Frontal cortex (tissue), 4 donors: ENCODE results near the gene EGFR. TPM values are rescaled to one million over a fixed set of nuclear protein-coding genes. Genes with fewer than 3 reads are reported as not detected.

Source experiments
- DNase-seq, 2 donors: peaks; one replicate each; pipeline ENCODE4 v3.0.0; 2012; ENCODE audit warnings: low spot score in 2 of 2
- FAIRE-seq: peaks from 2 replicates; lab custom pipeline; 2012; peaks lifted over from hg19 to GRCh38; lab: Jason Lieb, UNC
- total RNA-seq: library from RNA; depleted of rRNA; stranded (reverse); fragments of >200 nt; gene quantifications from one replicate; pipeline ENCODE4 v1.2.3, GENCODE V29; 2014
- donor health status: control.
- donor health status: control.
- donor health status: control.

EGFR gene
- total RNA-seq, 1 donor from 2014 or later = 5.3 TPM

DNA sequence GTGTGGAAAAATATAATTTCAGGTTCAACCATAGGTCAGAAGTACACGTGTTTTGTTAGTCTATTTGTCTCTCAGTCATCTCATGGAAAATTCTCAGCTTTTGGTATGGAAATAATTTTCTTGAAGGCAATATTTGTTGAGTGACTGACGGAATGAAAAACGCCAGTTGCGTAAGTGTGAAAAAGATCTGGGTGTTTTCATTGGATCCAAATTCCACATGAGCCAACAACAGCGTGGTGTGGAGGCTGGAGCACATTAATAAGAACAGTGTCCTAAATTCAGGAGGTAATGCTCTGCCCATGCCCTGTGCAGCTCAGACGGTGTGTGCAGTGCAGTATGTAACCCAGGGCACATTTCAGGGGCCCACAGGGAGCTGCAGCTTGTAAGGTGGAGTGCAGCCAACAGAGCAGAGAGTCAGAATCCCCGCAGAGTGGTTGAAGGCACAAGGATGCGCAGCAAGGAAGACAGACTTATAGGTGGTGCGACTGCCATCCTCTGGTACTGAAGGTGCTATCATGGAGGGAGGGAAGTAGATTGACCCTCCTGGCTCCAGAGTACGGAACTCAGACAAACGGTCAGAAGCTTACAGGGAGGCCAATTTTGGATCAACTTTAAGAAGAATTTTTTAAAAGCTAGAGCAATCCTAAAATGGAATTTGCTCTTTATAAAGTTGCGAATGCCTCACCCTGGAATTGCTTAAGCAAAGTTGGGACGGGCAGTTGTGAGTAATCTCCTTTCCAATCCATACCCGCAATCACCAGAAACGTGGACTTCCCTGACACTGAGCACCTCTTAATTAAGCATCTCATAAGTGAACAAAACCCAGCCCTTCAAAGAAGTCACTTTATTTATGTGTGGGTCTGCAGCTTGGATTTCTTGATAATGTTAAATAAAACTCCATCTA, 38.0 kb downstream of the EGFR start:
- FAIRE-seq (no peak), DNase-seq (no peak)

- no peak for FAIRE-seq
These were observed 39.5 kb downstream of the EGFR start for GRCh38 chr7:55058314-55058713.

GRCh38 chr7:55059021-55059420, 40.2 kb downstream of the EGFR start:
- FAIRE-seq = no peak
- no peak for DNase-seq

More at GRCh38 chr7:55058314-55058713, 39.5 kb downstream of the EGFR start:
- DNase-seq = no peak

DNA sequence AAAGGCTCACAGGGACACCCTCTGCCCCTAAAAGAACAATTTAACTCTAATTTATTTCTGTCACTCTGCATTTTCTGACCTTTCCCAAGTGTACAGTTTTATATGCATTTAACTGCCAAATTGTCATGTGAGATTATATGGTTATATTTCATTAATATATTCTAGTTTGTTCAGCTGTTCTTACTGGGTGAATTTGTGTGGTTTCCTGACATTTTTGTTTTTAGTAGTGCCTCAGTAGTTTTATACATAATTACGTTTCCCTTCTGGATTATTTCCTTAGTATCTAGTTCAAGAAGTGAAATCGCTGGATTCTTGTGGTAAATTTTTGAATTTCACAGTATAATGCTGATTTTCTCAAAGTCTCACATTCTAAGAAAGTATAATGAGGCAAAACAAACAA, 41.3 kb downstream of the EGFR start:
- FAIRE-seq (no peak), DNase-seq (no peak)

DNA sequence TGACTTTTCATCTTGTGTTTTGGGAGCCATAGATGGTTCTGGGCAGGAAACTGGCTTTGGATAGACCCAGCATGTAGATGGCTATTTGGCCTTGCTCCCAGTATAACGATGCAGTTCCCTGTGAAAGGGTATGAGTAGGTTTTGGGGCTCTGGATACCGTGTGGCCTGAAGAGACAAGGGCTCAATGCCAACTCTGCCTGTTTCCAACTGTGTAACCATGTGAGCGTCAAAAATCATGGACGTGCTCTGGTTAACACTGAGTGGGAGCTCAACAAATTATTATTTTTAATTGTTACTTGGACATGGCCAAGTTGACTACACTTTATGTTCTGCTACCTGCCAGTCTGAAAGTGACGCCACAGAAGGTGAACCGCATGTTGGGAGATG, 41.8 kb downstream of the EGFR start:
- DNase-seq (no peak), FAIRE-seq (no peak)

DNA sequence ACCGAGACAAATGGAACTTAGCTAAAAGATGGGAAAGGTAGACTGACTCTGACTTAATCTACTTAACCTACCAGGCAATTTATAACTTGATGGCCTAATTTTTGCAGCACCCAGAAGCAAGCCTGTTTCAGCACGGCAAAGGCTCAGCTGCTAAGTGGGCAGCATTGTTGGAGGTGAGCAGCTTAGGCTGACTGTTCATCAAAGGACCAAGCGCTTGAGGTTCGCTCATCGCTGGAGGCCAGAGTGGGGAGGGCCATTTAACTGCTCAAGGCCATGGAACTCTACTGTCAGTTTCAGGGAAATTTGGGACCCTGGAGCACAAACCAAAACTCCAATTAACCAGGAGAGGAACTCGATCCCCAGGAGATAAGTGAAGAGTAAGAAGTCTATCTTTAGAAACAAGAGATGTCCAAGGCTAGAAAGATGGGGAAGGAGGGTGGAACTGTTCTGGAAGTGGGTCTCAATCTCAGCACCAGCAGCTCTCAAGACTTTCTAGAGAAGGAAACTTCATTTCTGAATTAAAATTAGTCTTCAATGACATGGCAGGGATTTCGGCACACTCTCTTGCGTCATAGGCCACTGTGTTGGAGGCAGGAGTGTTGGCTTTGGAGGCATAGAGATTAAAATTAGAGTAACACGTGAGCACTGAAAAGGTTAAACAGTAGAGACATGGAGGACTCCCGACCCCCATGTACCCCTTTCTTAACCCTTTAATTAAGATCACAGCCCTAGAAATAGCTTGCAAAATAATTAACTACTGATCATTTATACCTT, 43.1 kb downstream of the EGFR start:
- FAIRE-seq (no peak), DNase-seq (no peak)

GRCh38 chr7:55063061-55063460, 44.2 kb downstream of the EGFR start:
- FAIRE-seq = no peak
- DNase-seq = no peak

DNA sequence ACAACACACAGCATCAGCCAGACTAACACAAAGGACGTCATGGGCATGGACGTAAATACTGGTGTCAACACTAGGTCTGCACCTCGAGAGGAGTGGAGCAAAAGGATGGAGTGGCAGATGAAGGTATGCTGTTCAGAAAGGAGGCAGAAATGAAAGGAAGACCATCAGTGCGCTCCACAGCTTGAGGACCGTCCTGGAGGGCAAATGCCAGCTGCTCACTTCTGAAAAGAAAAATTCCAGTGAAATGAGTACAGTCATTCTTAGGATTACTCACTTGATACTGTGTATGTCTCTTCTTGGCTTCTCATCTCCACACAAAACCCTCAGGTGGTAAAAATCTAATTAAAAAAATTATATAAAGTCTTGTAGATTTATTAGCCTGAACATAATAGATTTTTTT, 44.8 kb downstream of the EGFR start:
- FAIRE-seq = no peak
- DNase-seq = no peak

- no peak for DNase-seq
- no peak for FAIRE-seq
These were observed 46.3 kb downstream of the EGFR start for GRCh38 chr7:55065079-55065478.

GRCh38 chr7:55065511-55066229, 46.9 kb downstream of the EGFR start:
- no peak for DNase-seq

DNA sequence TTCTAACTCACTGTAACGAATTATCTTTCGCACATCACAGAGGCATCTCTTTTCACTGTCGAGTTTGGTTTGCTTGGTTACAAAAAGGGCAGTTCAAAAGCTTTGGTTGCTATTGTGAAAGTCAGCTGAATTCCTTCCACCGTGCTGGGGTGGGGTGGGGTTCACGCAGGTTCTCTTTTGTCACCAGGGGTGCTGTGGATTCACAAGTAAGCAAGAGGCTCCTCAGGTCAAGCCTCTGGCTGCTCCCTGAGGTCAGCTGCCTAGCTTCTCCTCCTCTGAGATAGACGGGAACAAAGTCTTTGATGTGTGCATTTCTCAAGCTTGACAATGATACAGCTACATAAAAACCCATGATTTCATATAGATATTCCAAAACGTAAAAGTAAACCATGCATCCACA, 47.7 kb downstream of the EGFR start:
- no peak for DNase-seq
- no peak for FAIRE-seq

More at GRCh38 chr7:55065511-55066229, 46.9 kb downstream of the EGFR start:
- no peak for FAIRE-seq

DNA sequence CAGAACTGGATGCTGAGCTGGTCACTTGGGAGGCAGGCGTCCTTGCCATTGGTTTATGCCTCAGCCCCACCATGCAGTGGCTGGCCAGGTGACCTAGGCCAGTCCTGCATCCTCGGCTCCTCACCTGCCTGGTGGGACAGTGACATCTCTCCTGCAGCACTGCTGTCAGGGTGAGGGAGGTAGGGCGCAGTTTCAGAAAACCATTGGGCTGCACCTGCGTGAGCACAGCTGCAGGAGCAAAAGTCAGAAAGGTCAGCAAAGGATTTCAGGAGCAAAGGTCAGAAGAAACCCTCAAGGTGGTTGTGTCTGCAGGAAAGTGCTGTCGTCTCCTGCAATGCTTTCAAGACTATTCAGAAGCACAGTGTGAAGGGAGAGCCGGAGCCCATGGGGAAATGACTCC, 48.1 kb downstream of the EGFR start:
- DNase-seq (no peak), FAIRE-seq (no peak)

- FAIRE-seq = no peak
- no peak for DNase-seq
These were observed 48.9 kb downstream of the EGFR start for GRCh38 chr7:55067748-55068147.

DNA sequence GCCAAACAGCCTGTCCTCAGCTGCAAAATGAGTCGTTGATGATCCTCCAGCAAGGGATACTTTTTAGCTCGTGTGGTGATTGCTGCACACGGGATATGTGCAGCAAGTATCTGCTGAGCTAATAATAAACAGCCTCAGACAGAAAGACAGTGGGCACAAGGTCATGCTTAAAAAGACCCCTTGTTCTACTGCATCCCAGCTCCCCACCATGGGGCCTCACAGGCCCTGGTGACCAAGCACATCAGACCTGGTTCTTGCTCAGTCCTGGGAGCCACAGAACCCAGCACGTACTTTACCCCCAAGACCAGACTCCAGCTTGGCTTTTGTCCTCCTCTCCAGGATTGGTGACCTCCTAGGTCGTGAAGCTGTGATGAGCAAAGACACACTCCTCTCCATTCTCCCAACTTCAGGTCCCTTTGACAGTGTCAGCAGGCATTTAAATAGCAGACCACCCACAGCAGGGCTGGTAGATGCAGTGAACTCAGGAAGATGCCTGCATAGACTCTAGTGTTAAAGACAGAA, 50.5 kb downstream of the EGFR start:
- DNase-seq = no peak
- no peak for FAIRE-seq

DNA sequence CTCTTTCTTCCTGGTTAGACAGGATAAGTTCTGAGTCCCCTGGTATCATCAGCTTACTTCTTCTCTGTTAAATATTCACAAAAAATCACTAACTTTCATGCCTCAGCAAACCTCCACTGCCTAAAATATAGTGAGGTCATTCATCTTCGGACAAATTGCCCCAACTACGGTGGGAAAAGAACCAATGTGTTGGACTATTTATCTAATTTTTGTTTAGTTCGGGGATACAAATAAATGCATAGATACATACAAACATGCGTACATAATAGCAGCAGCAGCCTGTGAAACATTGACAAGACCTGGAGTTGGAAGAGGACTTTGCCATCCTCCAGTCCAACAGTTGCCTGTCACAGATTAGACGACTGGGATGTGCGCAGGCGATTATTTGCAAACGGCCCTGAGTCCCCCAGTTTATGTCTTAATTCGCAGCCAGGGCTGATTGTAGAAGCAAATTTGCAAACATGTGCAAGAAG, 51.5 kb downstream of the EGFR start:
- FAIRE-seq (no peak), DNase-seq (no peak)

GRCh38 chr7:55070854-55071253, 52.0 kb downstream of the EGFR start:
- DNase-seq (no peak), FAIRE-seq (no peak)

DNA sequence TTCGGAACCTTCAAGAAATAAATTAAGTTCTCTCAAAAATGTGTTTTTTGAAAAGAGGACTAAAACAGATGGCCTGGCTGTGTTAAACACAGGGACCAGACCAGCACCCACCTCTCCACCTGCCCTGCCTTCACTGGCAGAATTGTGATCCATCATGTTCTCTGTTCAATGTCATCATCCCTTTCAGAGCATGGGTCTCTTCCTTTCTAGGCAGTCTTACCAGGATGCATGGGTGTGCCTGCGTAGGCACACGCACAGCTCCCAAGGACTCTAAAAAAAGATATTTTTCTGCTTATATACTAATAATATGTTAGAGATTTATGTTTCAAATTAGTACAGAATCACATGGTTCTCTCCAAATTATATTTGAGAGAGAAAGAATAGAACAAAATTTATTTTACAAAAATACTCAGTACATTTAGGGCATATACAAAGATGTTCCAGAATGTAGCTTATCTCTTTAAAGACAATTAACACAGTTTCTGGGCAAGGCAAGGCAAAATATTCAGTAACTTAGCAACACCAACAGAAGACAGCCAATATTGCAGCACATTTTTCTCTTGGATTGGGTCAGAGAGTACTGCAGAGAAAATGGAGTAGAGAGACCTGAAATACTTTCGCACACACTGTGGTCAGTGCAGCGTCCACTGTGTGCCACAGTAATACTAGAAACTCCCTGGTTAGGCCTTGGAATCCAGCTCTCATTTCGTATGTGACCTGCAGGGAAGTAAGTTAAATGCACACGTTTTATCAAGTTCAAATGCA, 52.8 kb downstream of the EGFR start:
- FAIRE-seq = no peak
- no peak for DNase-seq

- no peak for DNase-seq
- no peak for FAIRE-seq
These were observed 53.4 kb downstream of the EGFR start for GRCh38 chr7:55072251-55072650.

DNA sequence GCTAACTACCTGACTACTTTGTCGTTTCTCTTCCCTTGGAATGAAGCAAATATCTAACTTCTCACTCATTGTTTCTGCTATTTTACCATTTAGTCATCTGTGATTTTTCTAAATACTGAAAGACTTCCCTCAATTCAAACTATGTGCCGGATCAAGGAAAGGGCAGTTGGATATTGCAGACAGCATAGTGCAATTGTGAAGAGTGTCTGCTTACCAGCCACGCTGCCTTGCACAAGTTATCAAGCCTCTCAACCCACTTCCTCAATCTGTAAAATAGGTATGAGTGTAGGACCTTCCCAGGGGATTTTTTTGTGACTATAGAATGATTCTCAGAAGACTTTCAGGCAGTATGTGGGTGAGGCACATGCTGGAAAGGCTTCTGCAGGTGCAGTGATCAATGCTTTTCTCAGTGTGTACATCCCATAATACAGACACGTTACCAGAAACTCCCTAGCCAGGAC, 54.3 kb downstream of the EGFR start:
- no peak for FAIRE-seq
- no peak for DNase-seq
